Fibroblast of upper back skin (primary cell): ENCODE data around the gene GPRASP2.

Experiments
- DNase-seq: peaks from one replicate; pipeline ENCODE4 v3.0.0-alpha.2; 2013

The GPRASP2 gene

GRCh38 chrX:102745857-102746584 is 33.8 kb downstream of the GPRASP2 start:
- peak; percentile 17 for DNase-seq

GRCh38 chrX:102765217-102765616 is 53.0 kb downstream of the GPRASP2 start:
- DNase-seq, result peak; percentile 68

GRCh38 chrX:102765809-102766208 is 53.6 kb downstream of the GPRASP2 start:
- DNase-seq, result peak; percentile 53

GRCh38 chrX:102767287-102767686 is 55.0 kb downstream of the GPRASP2 start:
- no peak for DNase-seq
